NCI-H1694 (cell line): ENCODE measurements around the gene CALML5.

Experiments
- DNase-seq: peaks from one replicate; lab custom pipeline; 2025; lab: John Stamatoyannopoulos, UW

The CALML5 gene, protein sequence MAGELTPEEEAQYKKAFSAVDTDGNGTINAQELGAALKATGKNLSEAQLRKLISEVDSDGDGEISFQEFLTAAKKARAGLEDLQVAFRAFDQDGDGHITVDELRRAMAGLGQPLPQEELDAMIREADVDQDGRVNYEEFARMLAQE

GRCh38 chr10:5499493-5500140, at the start of gene CALML5:
Gene CALML5, minus strand, starts transcription at chr10:5499570. Its CDS starts 132 bp downstream, at chr10:5499438.
- DNase-seq = no peak

- no peak for DNase-seq
Observed at GRCh38 chr10:5547931-5548660, 48.7 kb upstream of the CALML5 start.

GRCh38 chr10:5547681-5547930, 48.2 kb upstream of the CALML5 start:
- DNase-seq = no peak

- DNase-seq = no peak
Observed at GRCh38 chr10:5546891-5547680, 47.7 kb upstream of the CALML5 start.

DNA sequence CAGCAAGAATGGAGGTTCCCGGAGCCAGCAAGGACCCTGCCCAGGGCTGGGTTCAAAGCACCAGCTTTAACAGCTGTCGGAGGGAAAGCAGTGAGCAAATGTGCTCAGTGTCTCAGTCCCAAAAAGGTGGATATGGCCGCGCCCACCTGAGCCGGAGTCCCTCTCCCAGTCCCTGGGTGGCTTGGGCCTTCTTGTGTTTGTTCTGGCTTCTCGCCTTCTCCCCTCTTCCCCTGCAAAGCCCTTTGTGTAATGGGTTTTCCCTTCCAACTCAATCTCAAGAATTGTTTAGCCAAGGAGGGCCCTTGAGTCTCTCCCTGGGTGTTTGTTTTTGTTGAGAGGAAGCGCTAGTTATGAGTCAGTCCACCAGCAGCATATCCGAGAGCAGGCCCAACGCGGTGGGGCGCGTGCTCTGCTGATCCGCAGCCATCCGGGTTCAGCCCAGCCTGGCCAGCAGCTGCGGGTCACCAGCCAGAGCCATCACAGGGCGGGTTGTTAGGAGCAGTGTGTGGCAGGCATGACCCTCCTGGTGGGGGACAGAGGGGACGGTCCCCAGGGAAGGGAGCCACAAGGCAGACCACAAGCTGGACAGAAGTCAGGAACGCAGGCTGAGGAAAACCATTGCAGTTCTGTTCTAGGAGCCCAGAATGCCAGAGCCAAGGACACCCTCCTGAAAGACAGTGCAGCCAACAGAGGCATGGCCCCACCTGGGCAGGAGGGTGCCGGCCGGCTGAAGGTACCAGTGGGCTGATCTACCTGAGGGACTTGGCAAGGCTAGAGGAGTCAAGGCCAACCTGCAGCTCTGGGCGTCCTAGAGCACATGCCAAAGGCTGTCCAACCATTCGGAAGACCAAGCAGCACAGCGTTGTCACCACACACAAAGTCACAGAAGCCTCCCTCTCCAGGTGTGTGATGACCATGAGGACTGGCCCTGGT, 46.7 kb upstream of the CALML5 start:
- no peak for DNase-seq

- no peak for DNase-seq
Observed at GRCh38 chr10:5545426-5545777, 46.0 kb upstream of the CALML5 start.

- no peak for DNase-seq
Observed at GRCh38 chr10:5545011-5545410, 45.6 kb upstream of the CALML5 start.

DNA sequence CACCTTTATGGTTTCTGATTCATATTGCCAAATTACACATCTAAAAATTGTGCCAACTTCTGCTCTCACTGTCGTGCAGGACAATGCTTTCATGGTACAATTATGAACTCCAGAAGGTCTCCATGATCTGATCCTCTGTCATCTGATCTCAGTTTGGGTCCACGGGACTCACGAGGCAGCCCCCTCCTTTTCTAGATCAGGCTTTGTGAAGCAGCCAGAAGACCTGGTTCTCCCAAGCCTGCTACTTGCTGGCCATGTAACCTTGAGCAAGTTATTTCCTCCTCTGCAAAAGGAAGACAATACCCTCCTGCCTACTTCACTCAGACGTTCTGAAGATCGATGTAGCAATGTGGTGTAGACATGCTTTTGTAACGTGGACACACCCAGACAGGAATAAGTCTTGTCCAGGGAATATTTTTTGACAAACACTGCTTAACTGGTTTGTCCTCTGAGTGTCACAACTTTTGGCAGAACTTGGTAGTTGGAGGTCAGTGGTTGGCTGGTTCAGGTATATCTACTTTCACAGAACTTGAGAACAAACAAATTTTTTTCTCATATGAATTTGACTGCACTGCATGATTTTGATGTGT, 44.9 kb upstream of the CALML5 start:
- DNase-seq = no peak

DNA sequence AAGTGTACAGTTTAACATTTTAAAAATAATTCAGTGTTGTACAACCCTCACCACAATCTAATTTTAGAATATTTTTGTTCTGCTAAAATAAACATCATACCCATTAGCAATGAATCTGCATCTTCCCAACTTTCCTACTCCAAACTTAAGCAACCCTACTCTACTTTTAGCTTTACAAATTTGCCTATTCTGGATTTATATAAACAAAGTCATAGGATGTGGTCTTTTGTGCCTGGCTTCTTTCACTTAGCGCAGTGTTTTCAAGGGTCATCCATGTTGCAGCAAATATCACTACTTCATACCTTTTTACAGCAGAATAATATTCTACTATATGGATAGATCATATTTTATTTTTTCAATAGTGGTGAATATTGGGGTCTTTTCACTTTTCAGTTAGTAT, 44.3 kb upstream of the CALML5 start:
- no peak for DNase-seq

DNA sequence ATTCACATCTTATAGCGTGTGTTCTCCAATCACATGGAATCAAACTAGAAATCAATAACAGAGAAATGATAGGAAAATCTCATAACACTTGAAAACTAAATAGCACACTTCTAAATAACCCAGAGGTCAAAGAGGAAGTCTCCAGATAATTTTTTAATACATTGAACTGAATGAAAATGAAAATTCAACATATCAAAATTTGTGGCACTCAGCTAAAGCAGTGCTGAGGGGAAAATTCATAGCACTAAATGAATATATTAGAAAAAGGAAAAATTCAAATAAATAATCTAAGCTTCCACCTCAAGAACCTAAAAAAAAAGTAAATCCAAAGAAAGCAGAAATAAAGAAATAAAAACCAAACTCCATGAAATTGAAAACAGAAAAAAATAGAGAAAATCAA, 42.7 kb upstream of the CALML5 start:
- DNase-seq = no peak

DNA sequence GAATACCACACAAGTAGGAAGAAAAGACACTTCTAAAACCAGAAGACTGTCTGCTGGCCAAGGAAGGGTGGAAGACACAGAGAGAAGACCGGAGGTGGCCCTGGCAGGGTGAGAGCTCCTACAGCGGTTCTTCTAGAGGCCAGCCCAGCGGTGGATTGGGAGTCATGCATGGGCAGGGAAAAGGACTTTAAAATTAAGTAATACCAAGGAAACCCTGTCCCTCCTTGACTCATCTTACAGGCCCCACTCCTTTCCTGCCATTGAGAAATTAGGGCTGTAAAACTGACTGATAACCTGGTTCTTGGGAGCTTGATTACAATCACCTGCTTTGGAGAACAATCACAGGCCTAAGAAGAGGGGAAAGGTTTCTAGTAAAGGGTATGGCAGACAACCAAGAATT, 41.5 kb upstream of the CALML5 start:
- no peak for DNase-seq

DNA sequence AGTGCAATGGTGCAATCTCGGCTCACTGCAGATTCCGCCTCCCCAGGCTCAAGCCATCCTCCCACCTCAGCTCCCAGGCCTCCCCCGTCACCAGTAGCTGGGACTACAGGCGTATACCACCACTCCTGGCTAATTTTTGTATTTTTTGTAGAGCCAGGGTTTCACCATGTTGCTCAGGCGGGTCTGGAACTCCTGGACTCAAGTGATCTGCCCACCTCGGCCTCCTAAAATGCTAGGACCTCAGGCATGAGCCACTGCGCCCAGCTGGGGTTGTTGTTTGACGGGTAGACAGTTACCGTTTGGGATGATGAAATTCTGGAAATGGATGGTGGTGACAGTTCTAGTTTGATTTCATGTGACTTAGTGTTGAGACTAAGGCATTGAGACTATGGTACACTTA, 40.7 kb upstream of the CALML5 start:
- no peak for DNase-seq

- no peak for DNase-seq
Observed at GRCh38 chr10:5538892-5539651, 39.7 kb upstream of the CALML5 start.

DNA sequence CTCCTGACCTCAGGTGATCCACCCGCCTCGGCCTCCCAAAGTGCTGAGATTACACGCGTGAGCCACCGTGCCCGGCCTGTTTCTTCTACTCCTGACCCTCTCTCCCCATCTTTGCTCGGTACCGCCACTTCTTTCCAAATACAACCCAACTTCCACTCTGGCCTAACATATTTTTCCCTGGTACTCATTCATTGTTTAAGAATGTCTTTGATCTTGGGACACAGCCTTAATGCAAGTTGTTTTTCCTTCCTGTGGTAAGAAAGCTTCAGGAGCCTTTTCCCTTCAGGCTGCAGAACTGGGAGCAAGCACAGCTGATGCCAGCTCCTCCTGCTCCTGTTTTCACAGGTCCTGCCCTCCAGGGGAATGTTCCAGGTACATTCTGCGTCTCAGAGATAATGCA, 39.1 kb upstream of the CALML5 start:
- DNase-seq = no peak

- DNase-seq = no peak
Observed at GRCh38 chr10:5537684-5538083, 38.3 kb upstream of the CALML5 start.

- DNase-seq = no peak
Observed at GRCh38 chr10:5536486-5537081, 37.2 kb upstream of the CALML5 start.

DNA sequence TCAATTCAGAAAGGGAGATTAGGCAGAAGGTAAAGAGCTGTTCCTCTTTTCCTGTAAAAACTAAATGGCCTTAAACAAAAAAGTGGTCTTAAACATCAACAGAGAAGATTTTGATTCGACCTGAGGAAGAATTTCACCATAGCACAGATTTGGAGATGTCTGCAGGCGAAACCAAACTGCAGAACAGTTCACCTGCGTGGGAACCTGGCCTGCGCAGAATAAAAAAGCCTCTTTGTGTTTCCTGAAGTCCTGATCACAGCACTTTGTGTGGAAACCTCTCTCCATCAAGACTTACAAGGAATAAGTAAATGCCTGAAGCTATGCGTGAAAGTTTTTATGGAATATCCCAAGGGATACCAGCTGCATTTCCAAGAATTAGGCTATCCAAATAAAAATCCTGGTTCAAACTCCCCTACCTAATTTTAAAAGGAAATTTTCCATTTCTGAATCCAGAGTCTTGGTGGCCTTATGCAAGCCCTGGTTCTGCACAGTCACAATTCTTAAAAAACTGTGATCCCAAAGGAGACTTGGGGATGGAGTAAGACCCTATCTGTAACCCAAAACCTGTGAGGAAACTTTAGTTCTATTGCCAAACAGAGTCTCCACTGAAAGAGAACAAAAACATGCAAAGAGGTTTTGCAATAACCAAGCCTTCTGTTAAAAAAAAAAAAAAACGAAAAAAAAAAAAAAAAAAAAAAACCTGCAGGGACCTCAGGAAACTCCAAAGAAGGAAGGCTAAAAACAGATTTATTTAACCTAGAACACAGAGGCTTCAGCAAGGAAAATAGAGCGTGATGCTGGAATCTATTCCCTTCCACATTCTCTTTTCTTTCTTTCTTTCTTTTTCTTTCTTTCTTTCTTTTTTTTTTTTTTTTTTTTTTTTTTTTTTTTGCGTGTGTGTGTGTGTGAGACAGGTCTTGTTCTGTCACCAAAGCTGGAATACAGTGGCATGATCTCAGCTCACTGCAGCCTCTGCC, 35.8 kb upstream of the CALML5 start:
- no peak for DNase-seq

- no peak for DNase-seq
Observed at GRCh38 chr10:5534051-5534821, 34.9 kb upstream of the CALML5 start.
